Keratinocyte (primary cell): ENCODE measurements around the gene B4GAT1. TPM values are rescaled to one million over a fixed set of nuclear protein-coding genes. Genes with fewer than 3 reads are reported as not detected.

Experiments
- DNase-seq: peaks from one replicate; pipeline ENCODE4 v3.0.0-alpha.2; 2011; ENCODE audit warnings: low read depth, missing footprints, low spot score
- FAIRE-seq: peaks from 2 replicates; lab custom pipeline; 2011; peaks lifted over from hg19 to GRCh38; lab: Jason Lieb, UNC
- H2AFZ ChIP-seq: 2 replicates; pipeline ENCODE4 v1.6.0; 2012; ENCODE audit warnings: low read length, control low read depth, inconsistent platforms; ENCODE audit not compliant: control insufficient read depth
- H3K27ac ChIP-seq: 2 replicates; pipeline ENCODE4 v1.5.1; 2011; ENCODE audit warnings: low read length; ENCODE audit not compliant: control insufficient read depth, insufficient read depth
- H3K27me3 ChIP-seq: 3 replicates; pipeline ENCODE4 v1.6.0; 2011; ENCODE audit warnings: low read length; ENCODE audit not compliant: control insufficient read depth, insufficient read depth; ENCODE audit errors: extremely low read depth
- H3K36me3 ChIP-seq, 2 experiments: 2 replicates in 1 of 2; 3 replicates in 1 of 2; pipeline ENCODE4 v1.5.1; 2011; ENCODE audit warnings: low read length in 2 of 2, mild to moderate bottlenecking in 1 of 2; ENCODE audit not compliant: control insufficient read depth in 2 of 2, insufficient read depth in 2 of 2; ENCODE audit errors: extremely low read depth in 1 of 2
- H3K4me1 ChIP-seq: 3 replicates; pipeline ENCODE4 v1.5.1; 2011; ENCODE audit warnings: low read length; ENCODE audit not compliant: control insufficient read depth, insufficient read depth; ENCODE audit errors: extremely low read depth
- H3K4me2 ChIP-seq: 3 replicates; pipeline ENCODE4 v1.6.0; 2011; ENCODE audit warnings: low read depth, low read length; ENCODE audit not compliant: control insufficient read depth, insufficient read depth; ENCODE audit errors: extremely low read depth
- H3K4me3 ChIP-seq, 3 experiments: fragments of 200-600 bp in 1 of 3; sonication (generic) in 1 of 3; 2 replicates in 2 of 3; 3 replicates in 1 of 3; pipeline ENCODE4 v1.5.1; 2011 to 2016; ENCODE audit warnings: low read length in 3 of 3, mild to moderate bottlenecking in 3 of 3, control low read depth in 2 of 3, inconsistent platforms in 1 of 3, low read depth in 1 of 3, mixed read lengths in 1 of 3, mixed run types in 1 of 3, moderate library complexity in 1 of 3; ENCODE audit not compliant: control insufficient read depth in 2 of 3, insufficient read depth in 2 of 3; ENCODE audit errors: extremely low read depth in 1 of 3
- H3K79me2 ChIP-seq: 2 replicates; pipeline ENCODE4 v1.6.0; 2012; ENCODE audit warnings: low read length; ENCODE audit not compliant: control insufficient read depth, insufficient read depth
- H3K9ac ChIP-seq: 3 replicates; pipeline ENCODE4 v1.6.0; 2011; ENCODE audit warnings: low read length; ENCODE audit not compliant: control insufficient read depth, insufficient read depth; ENCODE audit errors: extremely low read depth
- H3K9me1 ChIP-seq: 3 replicates; pipeline ENCODE4 v1.6.0; 2011; ENCODE audit warnings: low read length; ENCODE audit not compliant: control insufficient read depth, insufficient read depth; ENCODE audit errors: extremely low read depth
- H3K9me3 ChIP-seq: 2 replicates; pipeline ENCODE4 v1.5.1; 2012; ENCODE audit warnings: low read depth, low read length; ENCODE audit not compliant: control insufficient read depth
- H4K20me1 ChIP-seq: 3 replicates; pipeline ENCODE4 v1.6.0; 2011; ENCODE audit warnings: low read length; ENCODE audit not compliant: control insufficient read depth, insufficient read depth; ENCODE audit errors: extremely low read depth
- CTCF ChIP-seq, 3 experiments: IDR thresholded peaks in 1 of 3; conservative IDR thresholded peaks in 1 of 3; optimal IDR thresholded peaks in 1 of 3; 2 replicates in 2 of 3; 3 replicates in 1 of 3; pipeline versions ENCODE3 to v1.5.1; 2011; ENCODE audit warnings: low read length in 3 of 3, mild to moderate bottlenecking in 3 of 3, moderate library complexity in 2 of 3, control low read depth in 1 of 3, inconsistent platforms in 1 of 3; ENCODE audit not compliant: insufficient read depth in 2 of 3; ENCODE audit errors: extremely low read depth in 1 of 3
- EZH2 ChIP-seq: IDR thresholded peaks from one replicate; pipeline ENCODE4 v1.6.1; 2012; ENCODE audit warnings: inconsistent platforms, mild to moderate bottlenecking, low read length, moderate library complexity
- dilution Hi-C: fragments of 300-500 bp; cut with MboI; formaldehyde crosslinking; loops from one replicate; pipeline ENCODE4 v1.7.0; 2020; ENCODE audit warnings: low sequenced_read_pairs; ENCODE audit not compliant: extremely low pct_ligation_motif_present
- polyA plus RNA-seq, 5 experiments: library from polyadenylated mRNA; depleted of rRNA in 3 of 5; stranded (reverse) in 3 of 5; stranded (forward) in 1 of 5; unstranded in 1 of 5; fragments of >200 nt; gene quantifications; 1 replicate in 1 of 5; 2 replicates in 3 of 5; 3 replicates in 1 of 5; pipeline versions ENCODE4 v1.2.1 to v1.2.3, GENCODE V29; 2011 to 2012; ENCODE audit warnings: missing spikeins in 2 of 5, low read depth in 1 of 5, low replicate concordance in 1 of 5

The B4GAT1 gene
- polyA plus RNA-seq, 1 donor (not counting 4 experiments of a cell fraction or from before 2014, with no cell fraction given), result 5.2 TPM

DNA sequence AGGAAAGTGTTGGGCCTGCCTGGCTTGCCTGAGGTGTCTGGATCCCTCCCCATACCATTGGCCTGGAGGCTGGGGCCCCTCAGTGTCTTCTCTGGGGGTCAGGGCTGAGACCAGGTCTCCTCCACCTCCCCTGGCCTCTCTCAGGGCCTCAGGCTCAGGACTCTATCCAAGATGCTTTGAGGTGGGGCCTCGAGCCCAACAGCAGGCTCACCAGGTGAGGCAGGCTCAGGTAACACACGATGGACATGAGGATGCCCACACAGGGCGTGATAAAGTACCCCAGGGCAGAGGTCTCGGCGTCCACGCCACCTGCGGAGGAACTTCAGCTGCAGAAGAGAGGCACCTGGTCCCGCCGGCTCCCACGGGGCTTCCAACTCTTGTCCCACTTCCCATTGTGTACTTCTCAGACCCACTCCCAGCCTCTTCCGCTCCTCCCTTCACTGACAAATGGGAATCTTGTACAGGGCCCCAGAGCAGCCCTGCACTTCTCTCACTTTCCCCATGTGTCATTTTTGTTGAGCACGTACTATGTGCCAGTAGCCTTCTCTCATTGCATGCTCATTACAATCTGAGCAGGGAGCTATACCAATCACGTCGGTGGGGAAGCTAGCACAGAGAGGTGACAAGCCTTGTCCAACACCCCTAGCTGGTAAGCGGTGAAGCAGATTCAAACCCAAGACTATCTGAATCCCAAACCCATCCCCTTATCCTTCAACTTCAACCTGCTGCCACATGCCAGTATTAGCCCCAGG lies 20.3 kb upstream of the B4GAT1 start:
- H4K20me1 ChIP-seq, result peaks cover 3% of the 10 kb centered on the region
- H3K9me3 ChIP-seq, result no peaks in the 10 kb centered on the region
- no peaks in the 10 kb centered on the region for H3K79me2 ChIP-seq
- H3K27me3 ChIP-seq, result no peaks in the 10 kb centered on the region
- dilution Hi-C loops, result no loop called here
- H3K4me2 ChIP-seq, result no peak overlapping the region
- no peak overlapping the region for H3K4me3 ChIP-seq
- peaks cover 0 to 5% of the 10 kb centered on the region in 2 experiments for H3K36me3 ChIP-seq
- no peak for DNase-seq
- peaks cover 7% of the 10 kb centered on the region for H3K4me1 ChIP-seq
- no peak for FAIRE-seq
- no peak overlapping the region for H2AFZ ChIP-seq
- H3K9me1 ChIP-seq, result no peaks in the 10 kb centered on the region
- TF ChIP-seq CTCF (optimal IDR thresholded peaks at IDR 0.05 in 1 of 3, IDR thresholded peaks at IDR 0.05 in 1 of 3, conservative IDR thresholded peaks at IDR 0.05 in 1 of 3; ENCODE audit: extremely low read depth in 1 of 3, insufficient read depth in 2 of 3, low read length in 3 of 3), result no peak
- no peak for TF ChIP-seq EZH2
- H3K9ac ChIP-seq, result no peak overlapping the region
- H3K27ac ChIP-seq, result no peak overlapping the region

GRCh38 chr11:66366844-66367477 lies 19.5 kb upstream of the B4GAT1 start:
- Histone ChIP-seq H2AFZ (no peak overlapping the region), H3K27me3 (no peaks in the 10 kb centered on the region), H3K4me3 (no peak overlapping the region), H3K36me3 (peaks cover 0 to 5% of the 10 kb centered on the region in 2 experiments), H3K27ac (no peak overlapping the region), H3K4me1 (peaks cover 7% of the 10 kb centered on the region), H3K9ac (no peak overlapping the region), H3K9me1 (no peaks in the 10 kb centered on the region), H3K9me3 (no peaks in the 10 kb centered on the region), H3K79me2 (no peaks in the 10 kb centered on the region), H4K20me1 (peaks cover 3% of the 10 kb centered on the region), H3K4me2 (no peak overlapping the region)
- dilution Hi-C loops, result no loop called here
- DNase-seq, result no peak
- TF ChIP-seq EZH2 (no peak), CTCF (optimal IDR thresholded peaks at IDR 0.05 in 1 of 3, IDR thresholded peaks at IDR 0.05 in 1 of 3, conservative IDR thresholded peaks at IDR 0.05 in 1 of 3; ENCODE audit: extremely low read depth in 1 of 3, insufficient read depth in 2 of 3, low read length in 3 of 3) (no peak)
- no peak for FAIRE-seq
